PC-9 (cell line): Measurements from ENCODE around the gene MAPK8IP3. TPM values are rescaled to one million over a fixed set of nuclear protein-coding genes. Genes with fewer than 3 reads are reported as not detected.

Experiments used
- BruUV-seq: library from RNA; stranded (reverse); fragments of 400-500 nt; replicated peaks from 2 replicates; lab custom pipeline; 2021; lab: Mats Ljungman, UMichigan
- CTCF ChIA-PET: fragments of 300-600 bp; sonication (Branson Sonifier 250); formaldehyde crosslinking; loops from one replicate; lab custom pipeline; 2022; ENCODE audit warnings: antibody characterized with exemption; lab: Charles Lee
- POLR2A ChIA-PET: fragments of 300-600 bp; sonication (Branson Sonifier 250); formaldehyde crosslinking; loops from one replicate; lab custom pipeline; 2022; ENCODE audit warnings: antibody characterized with exemption; ENCODE audit not compliant: unreplicated experiment; lab: Charles Lee
- DNase-seq, 2 experiments: peaks; one replicate each; pipeline versions ENCODE4 v3.0.0 to v3.0.0-alpha.2; 2015 to 2022; ENCODE audit warnings: mixed read lengths in 1 of 2
- H2AFZ ChIP-seq: fragments of 200-600 bp; sonication (generic); 2 replicates; pipeline ENCODE4 v1.8.1; 2017; ENCODE audit warnings: antibody characterized with exemption
- H3F3A ChIP-seq: fragments of 200-600 bp; sonication (generic); 2 replicates; pipeline ENCODE4 v1.8.1; 2017; ENCODE audit warnings: antibody characterized with exemption, mild to moderate bottlenecking, low read depth; ENCODE audit not compliant: insufficient read depth
- H3K27ac ChIP-seq: fragments of 200-600 bp; sonication (generic); 2 replicates; pipeline ENCODE4 v1.6.1; 2016; ENCODE audit warnings: mixed run types
- H3K27me3 ChIP-seq: fragments of 200-600 bp; sonication (generic); 2 replicates; pipeline ENCODE4 v1.6.1; 2016; ENCODE audit warnings: low read depth, mixed run types; ENCODE audit not compliant: insufficient read depth
- H3K36me3 ChIP-seq: fragments of 200-600 bp; sonication (generic); 2 replicates; pipeline ENCODE4 v1.6.1; 2016; ENCODE audit warnings: low read depth, mixed run types
- H3K4me1 ChIP-seq: fragments of 200-600 bp; sonication (generic); replicated peaks from 2 replicates; pipeline ENCODE4 v1.6.1; 2016; ENCODE audit warnings: mixed run types; ENCODE audit not compliant: insufficient read depth
- H3K4me2 ChIP-seq: fragments of 200-600 bp; sonication (generic); 2 replicates; pipeline ENCODE4 v1.6.1; 2017; ENCODE audit warnings: mixed run types
- H3K4me3 ChIP-seq: fragments of 200-600 bp; sonication (generic); 2 replicates; pipeline ENCODE4 v1.6.1; 2016; ENCODE audit warnings: mixed run types
- H3K79me2 ChIP-seq: fragments of 200-600 bp; sonication (generic); 2 replicates; pipeline ENCODE4 v1.6.1; 2017; ENCODE audit warnings: low read depth, mixed run types
- H3K9me2 ChIP-seq: fragments of 200-600 bp; sonication (generic); 2 replicates; pipeline ENCODE4 v1.8.1; 2017; ENCODE audit warnings: mild to moderate bottlenecking; ENCODE audit not compliant: insufficient read depth
- H3K9me3 ChIP-seq: fragments of 200-600 bp; sonication (generic); 2 replicates; pipeline ENCODE4 v1.8.1; 2016; ENCODE audit warnings: low read depth; ENCODE audit not compliant: insufficient read depth
- H4K20me1 ChIP-seq: fragments of 200-600 bp; sonication (generic); 2 replicates; pipeline ENCODE4 v1.8.1; 2017; ENCODE audit not compliant: insufficient read depth
- CTCF ChIP-seq: fragments of 200-600 bp; sonication (generic); conservative IDR thresholded peaks from 2 replicates; pipeline ENCODE4 v1.6.1; 2017; ENCODE audit warnings: mixed run types, antibody characterized with exemption, mild to moderate bottlenecking, moderate library complexity
- EZH2 ChIP-seq: fragments of 200-600 bp; sonication (generic); IDR thresholded peaks from 2 replicates; pipeline ENCODE4 v1.8.0; 2017; ENCODE audit warnings: antibody characterized with exemption, low read depth
- intact Hi-C: fragments of 100-400 bp; cut with micrococcal nuclease; formaldehyde crosslinking; loops from one replicate; pipeline ENCODE4 v1.10.0; 2022; ENCODE audit not compliant: unreplicated experiment
- total RNA-seq: library from RNA; stranded (reverse); gene quantifications from 2 replicates; pipeline ENCODE4 v1.2.3, GENCODE V29; 2021

Gene MAPK8IP3
- total RNA-seq, 1 experiment from 2014 or later = 125 TPM

- no peaks in the 10 kb centered on the region for H3K27me3 ChIP-seq
- H3K9me3 ChIP-seq = no peaks in the 10 kb centered on the region
- POLR2A ChIA-PET = interaction anchor here (0.6 to 1.2 kb wide), 7 partner anchors 11 to 889 kb away, joined by 3 to 22 read pairs (median 4); partner anchors contain the start of genes CHTF18, CRAMP1 and IFT140
- DNase-seq = no peak
- peaks cover 40% of the 10 kb centered on the region for H3K79me2 ChIP-seq
- BruUV-seq = TSS peak; percentile 55
- peak overlapping the region; percentile 79 for H3K4me2 ChIP-seq
- TF ChIP-seq CTCF (no peak), EZH2 (no peak)
- H3K27ac ChIP-seq = no peak overlapping the region
- CTCF ChIA-PET = interaction anchor here (0.6 kb wide), 1 partner anchor 28 kb away, joined by 5 read pairs; no protein-coding TSS in a partner anchor
- H3K4me1 ChIP-seq = peaks cover 27% of the 10 kb centered on the region
- H3K9me2 ChIP-seq = no peaks in the 10 kb centered on the region
- H2AFZ ChIP-seq = no peak overlapping the region
- peaks cover 7% of the 10 kb centered on the region; the same call in 1 of the 2 replicates for H3K36me3 ChIP-seq
- intact Hi-C loops = loop anchor here (5.0 kb wide), 1 partner anchor 95 kb away; the partner anchor contains the start of genes EME2, MRPS34 and NME3
- H4K20me1 ChIP-seq = no peaks in the 10 kb centered on the region
- H3F3A ChIP-seq = peaks cover 14% of the 10 kb centered on the region
- peak overlapping the region; percentile 98; the same call in 1 of the 2 replicates for H3K4me3 ChIP-seq
These were observed 28.7 kb upstream of the MAPK8IP3 start for GRCh38 chr16:1677339-1677738.

GRCh38 chr16:1677942-1678499 lies 28.0 kb upstream of the MAPK8IP3 start, which contains the start of gene JPT2:
Gene JPT2 (plus strand): TSS chr16:1678279. CDS start chr16:1678313, 34 bp downstream.
- Histone ChIP-seq H3K4me1 (peaks cover 27% of the 10 kb centered on the region), H3K9me2 (no peaks in the 10 kb centered on the region), H4K20me1 (no peaks in the 10 kb centered on the region), H3K27ac (peak within 1 kb of the TSS; percentile 82), H3K4me3 (peak within 1 kb of the TSS; percentile 98), H3K27me3 (no peaks in the 10 kb centered on the region), H3K9me3 (no peaks in the 10 kb centered on the region), H3K79me2 (peaks cover 47% of the 10 kb centered on the region), H3K4me2 (peak within 1 kb of the TSS; percentile 100), H3F3A (peaks cover 15% of the 10 kb centered on the region), H2AFZ (peak within 1 kb of the TSS; percentile 81), H3K36me3 (peaks cover 7% of the 10 kb centered on the region; the same call in 1 of the 2 replicates)
- no peak for TF ChIP-seq EZH2
- TF ChIP-seq CTCF = no peak
- ChIA-PET CTCF (interaction anchor here (0.6 to 0.8 kb wide), 4 partner anchors 28 to 102 kb away, joined by 4 to 6 read pairs (median 5); no protein-coding TSS in a partner anchor), POLR2A (interaction anchor here (0.5 to 1.2 kb wide), 13 partner anchors 11 to 1325 kb away, joined by 3 to 22 read pairs (median 4); partner anchors contain the start of genes CHTF18, CRAMP1, IFT140 and MAPK8IP3)
- no TSS peak for BruUV-seq
- intact Hi-C loops = loop anchor here (1.0 to 5.0 kb wide), 4 partner anchors 11 to 94 kb away; partner anchors contain the start of genes EME2, MRPS34 and NME3
- peak; percentile 90 to 99 for DNase-seq

DNA sequence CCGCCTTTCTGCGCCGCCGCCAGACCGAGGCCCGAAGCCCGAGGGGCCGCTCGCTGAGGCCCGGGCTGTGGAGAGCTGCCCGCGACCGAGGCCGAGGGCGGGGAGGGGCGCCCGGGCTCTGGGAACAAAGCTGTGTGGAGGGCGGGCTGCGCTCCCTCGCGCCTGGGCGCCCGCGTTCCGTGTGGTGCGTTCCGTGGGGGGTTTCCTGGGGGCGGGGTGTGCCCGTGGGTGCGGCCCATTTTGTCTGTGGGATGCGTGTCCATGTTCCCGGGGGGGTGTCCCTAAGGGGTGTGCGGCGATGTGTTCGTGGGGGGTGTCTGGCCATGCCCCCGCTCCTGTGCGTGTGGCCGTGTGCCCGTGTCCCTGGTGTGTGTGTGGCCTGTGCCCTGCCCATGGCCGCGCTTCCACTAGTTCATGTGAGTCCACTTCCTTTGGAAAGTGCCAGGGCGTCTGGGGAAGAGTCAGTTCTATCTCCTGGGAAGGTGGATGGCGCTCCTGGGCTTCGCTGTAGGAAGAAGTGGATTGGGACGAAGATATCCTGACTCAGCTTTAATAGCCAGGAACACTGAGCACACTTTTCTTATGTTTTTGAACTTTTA lies 27.4 kb upstream of the MAPK8IP3 start:
- H3K9me3 ChIP-seq = 0 out of 2 replicates have a peak, but pooled peaks cover under 1% of the 10 kb centered on the region
- no peaks in the 10 kb centered on the region for H4K20me1 ChIP-seq
- H3K4me1 ChIP-seq = peaks cover 27% of the 10 kb centered on the region
- TSS peak; percentile 57 for BruUV-seq
- no peaks in the 10 kb centered on the region for H3K9me2 ChIP-seq
- intact Hi-C loops = loop anchor here (1.0 to 5.0 kb wide), 4 partner anchors 11 to 94 kb away; partner anchors contain the start of genes EME2, MRPS34 and NME3
- H3K36me3 ChIP-seq = peaks cover 12% of the 10 kb centered on the region
- TF ChIP-seq EZH2 (no peak), CTCF (no peak)
- ChIA-PET POLR2A (interaction anchor here (0.6 to 1.2 kb wide), 9 partner anchors 11 to 1326 kb away, joined by 3 to 22 read pairs (median 4); partner anchors contain the start of genes CRAMP1, IFT140 and MAPK8IP3), CTCF (interaction anchor here (0.6 to 0.8 kb wide), 2 partner anchors 65 to 102 kb away, joined by 4 to 5 read pairs; no protein-coding TSS in a partner anchor)
- H3K27me3 ChIP-seq = no peaks in the 10 kb centered on the region
- H3K4me2 ChIP-seq = peak overlapping the region; percentile 100
- H3K79me2 ChIP-seq = peaks cover 53% of the 10 kb centered on the region
- peak overlapping the region; percentile 81 for H2AFZ ChIP-seq
- no peak for DNase-seq
- peaks cover 21% of the 10 kb centered on the region for H3F3A ChIP-seq
- H3K27ac ChIP-seq = peak overlapping the region; percentile 82
- peak overlapping the region; percentile 98 for H3K4me3 ChIP-seq
